Common myeloid progenitor, CD34-positive (primary cell): Measurements from ENCODE around the gene ARL3.
A peak's percentile ranks its signal among the peaks of the same experiment; 100 is the strongest.
"Not testable (repeated sequence)": the region's sequence is repeated elsewhere in the genome, so short reads cannot be mapped to it uniquely, and the experiment has no call there.

ENCODE experiments used
- CTCF ChIA-PET: fragments of 350-600 bp; sonication (Branson Sonifier 250); formaldehyde crosslinking; loops from one replicate; lab custom pipeline; 2021; ENCODE audit warnings: antibody characterized with exemption; lab: Charles Lee
- POLR2A ChIA-PET: fragments of 350-600 bp; sonication (Branson Sonifier 250); formaldehyde crosslinking; loops from one replicate; lab custom pipeline; 2021; ENCODE audit warnings: antibody characterized with exemption; lab: Charles Lee
- DNase-seq, 3 donors: peaks; one replicate each; pipeline versions ENCODE4 v3.0.0 to v3.0.0-alpha.2; 2013
- H3K27ac ChIP-seq, 2 experiments: 1 replicate in 1 of 2; 2 replicates in 1 of 2; pipeline ENCODE4 v1.7.0; 2013; ENCODE audit warnings: inconsistent platforms in 2 of 2, low read length in 2 of 2, mild to moderate bottlenecking in 2 of 2, low read depth in 1 of 2, moderate library complexity in 1 of 2; ENCODE audit not compliant: severe bottlenecking in 2 of 2, insufficient read depth in 1 of 2, poor library complexity in 1 of 2
- H3K27me3 ChIP-seq, 5 experiments: replicated peaks in 2 of 5; 1 replicate in 3 of 5; 2 replicates in 2 of 5; pipeline versions ENCODE4 v1.6.1 to v1.7.0; 2013; ENCODE audit warnings: low read length in 4 of 5, mild to moderate bottlenecking in 2 of 5, moderate library complexity in 2 of 5, inconsistent platforms in 1 of 5; ENCODE audit not compliant: insufficient read depth in 5 of 5, control insufficient read depth in 4 of 5
- H3K36me3 ChIP-seq, 4 experiments: 1 replicate in 2 of 4; 2 replicates in 2 of 4; pipeline versions ENCODE4 v1.6.1 to v1.7.0; 2013; ENCODE audit warnings: low read length in 3 of 4, control low read depth in 1 of 4, mild to moderate bottlenecking in 1 of 4; ENCODE audit not compliant: control insufficient read depth in 4 of 4, insufficient read depth in 4 of 4
- H3K4me1 ChIP-seq, 4 experiments: 1 replicate in 3 of 4; 2 replicates in 1 of 4; pipeline versions ENCODE4 v1.6.1 to v1.7.1; 2013; ENCODE audit warnings: low read length in 3 of 4, mild to moderate bottlenecking in 3 of 4, control low read depth in 1 of 4, inconsistent platforms in 1 of 4, moderate library complexity in 1 of 4; ENCODE audit not compliant: control insufficient read depth in 4 of 4, insufficient read depth in 4 of 4; ENCODE audit errors: control extremely low read depth in 1 of 4
- H3K4me3 ChIP-seq, 7 experiments: 1 replicate in 4 of 7; 2 replicates in 3 of 7; pipeline versions ENCODE4 v1.5.1 to v1.7.0; 2013; ENCODE audit warnings: mild to moderate bottlenecking in 7 of 7, low read length in 6 of 7, moderate library complexity in 6 of 7, inconsistent platforms in 2 of 7, low read depth in 2 of 7, control low read depth in 1 of 7; ENCODE audit not compliant: insufficient read depth in 4 of 7, control insufficient read depth in 1 of 7; ENCODE audit errors: extremely low read depth in 1 of 7
- H3K9me3 ChIP-seq, 5 experiments: 1 replicate in 4 of 5; 2 replicates in 1 of 5; pipeline versions ENCODE4 v1.6.1 to v1.7.1; 2013; ENCODE audit warnings: low read length in 4 of 5, mild to moderate bottlenecking in 2 of 5, inconsistent platforms in 1 of 5, low read depth in 1 of 5, moderate library complexity in 1 of 5; ENCODE audit not compliant: control insufficient read depth in 4 of 5, insufficient read depth in 2 of 5; ENCODE audit errors: control extremely low read depth in 1 of 5
- WGBS: methylation state at CpG from one replicate; pipeline ENCODE4 v1.1.5; 2013; ENCODE audit not compliant: insufficient coverage; 5-methylcytosine and 5-hydroxymethylcytosine counted together

Gene ARL3

GRCh38 chr10:102669206-102670064 is 44.8 kb downstream of the ARL3 start:
- DNase-seq = peak in 1 of 3 donors; percentile 39
- ChIA-PET CTCF (interaction anchor here (0.6 to 2.5 kb wide), 15 partner anchors 8 to 74 kb away, joined by 3 to 13 read pairs (median 4); partner anchors contain the start of gene TRIM8), POLR2A (interaction anchor here (0.5 to 1.6 kb wide), 4 partner anchors 8 to 23 kb away, joined by 3 to 5 read pairs (median 3); no protein-coding TSS in a partner anchor)
- Histone ChIP-seq H3K27me3 (no peaks in the 10 kb centered on the region), H3K4me3 (no peak overlapping the region), H3K4me1 (peaks cover 5 to 45% (median 25%) of the 10 kb centered on the region in 4 experiments), H3K9me3 (no peaks in the 10 kb centered on the region), H3K27ac (no peak overlapping the region), H3K36me3 (no peaks in the 10 kb centered on the region)
- 90% methylated on average over 6 of the region's 7 CpGs for WGBS

- Histone ChIP-seq H3K9me3 (no peaks in the 10 kb centered on the region), H3K27ac (no peak overlapping the region), H3K4me3 (no peak overlapping the region), H3K4me1 (peaks cover 2 to 36% (median 16%) of the 10 kb centered on the region in 4 experiments), H3K36me3 (no peaks in the 10 kb centered on the region), H3K27me3 (no peaks in the 10 kb centered on the region)
- ChIA-PET CTCF (interaction anchor here (0.6 to 2.5 kb wide), 12 partner anchors 10 to 57 kb away, joined by 3 to 12 read pairs (median 4); partner anchors contain the start of gene TRIM8), POLR2A (no interaction called here)
- WGBS = 90% methylated on average over 9 of the region's 10 CpGs
- DNase-seq = no peak
Measured at GRCh38 chr10:102668326-102669107, 45.7 kb downstream of the ARL3 start.

- 60% methylated on average over 1 of the region's 4 CpGs for WGBS
- CTCF ChIA-PET = interaction anchor here (0.9 to 1.3 kb wide), 4 partner anchors 10 to 46 kb away, joined by 3 to 4 read pairs (median 4); no protein-coding TSS in a partner anchor
- peak in 2 of 3 donors; percentile 59 to 69 for DNase-seq
- H3K36me3 ChIP-seq, H3K27ac ChIP-seq, H3K9me3 ChIP-seq, H3K4me3 ChIP-seq, H3K27me3 ChIP-seq, POLR2A ChIA-PET: not testable (repeated sequence)
- peaks cover 0 to 26% (median 7%) of the 10 kb centered on the region in 4 experiments for H3K4me1 ChIP-seq
Measured at GRCh38 chr10:102667411-102667810, 46.8 kb downstream of the ARL3 start.

- POLR2A ChIA-PET = no interaction called here
- Histone ChIP-seq H3K9me3 (no peaks in the 10 kb centered on the region), H3K4me1 (peaks cover 0 to 36% (median 15%) of the 10 kb centered on the region in 4 experiments), H3K27ac (no peak overlapping the region), H3K36me3 (no peaks in the 10 kb centered on the region), H3K27me3 (no peaks in the 10 kb centered on the region), H3K4me3 (no peak overlapping the region)
- WGBS = 90% methylated on average over 9 of the region's 9 CpGs
- CTCF ChIA-PET = interaction anchor here (0.8 to 2.7 kb wide), 4 partner anchors 9 to 70 kb away, joined by 3 to 13 read pairs (median 5); no protein-coding TSS in a partner anchor
- no peak for DNase-seq
Measured at GRCh38 chr10:102665904-102666509, 48.2 kb downstream of the ARL3 start.

- Histone ChIP-seq H3K27ac (no peak overlapping the region), H3K4me3 (no peak overlapping the region), H3K4me1 (peaks cover 2 to 35% (median 28%) of the 10 kb centered on the region in 4 experiments), H3K9me3 (no peaks in the 10 kb centered on the region), H3K36me3 (peaks cover 0 to 21% (median 14%) of the 10 kb centered on the region in 4 experiments), H3K27me3 (no peaks in the 10 kb centered on the region)
- ChIA-PET POLR2A (interaction anchor here (1.0 to 3.6 kb wide), 3 partner anchors 8 to 16 kb away, joined by 3 to 24 read pairs (median 4); partner anchors contain the start of gene TRIM8), CTCF (interaction anchor here (0.9 to 10.8 kb wide), 7 partner anchors 8 to 64 kb away, joined by 3 to 98 read pairs (median 13); no protein-coding TSS in a partner anchor)
- 51% methylated on average over 2 of the region's 6 CpGs for WGBS
- no peak for DNase-seq
Measured at GRCh38 chr10:102661658-102662028, 52.6 kb downstream of the ARL3 start.

GRCh38 chr10:102660888-102661657 is 53.1 kb downstream of the ARL3 start:
- Histone ChIP-seq H3K4me3 (peak overlapping the region in 4 of 7 experiments; percentile 25 to 55 (median 39)), H3K36me3 (peaks cover 3 to 27% (median 19%) of the 10 kb centered on the region in 4 experiments)
- DNase-seq = peak; percentile 61 to 88 (median 85)

More at GRCh38 chr10:102660888-102661657, 53.1 kb downstream of the ARL3 start:
- peaks cover 2 to 35% (median 28%) of the 10 kb centered on the region in 4 experiments for H3K4me1 ChIP-seq
- ChIA-PET CTCF (interaction anchor here (0.9 to 10.8 kb wide), 6 partner anchors 9 to 60 kb away, joined by 4 to 98 read pairs (median 16); no protein-coding TSS in a partner anchor), POLR2A (interaction anchor here (0.5 to 3.6 kb wide), 5 partner anchors 9 to 303 kb away, joined by 3 to 24 read pairs (median 4); partner anchors contain the start of gene TRIM8)
- H3K9me3 ChIP-seq = no peaks in the 10 kb centered on the region
- no peaks in the 10 kb centered on the region for H3K27me3 ChIP-seq
- H3K27ac ChIP-seq = no peak overlapping the region
- WGBS = 0% methylated on average over 4 of the region's 22 CpGs
